Stomach (tissue), 9 donors: Measurements from ENCODE around the gene CYS1. TPM values are rescaled to one million over a fixed set of nuclear protein-coding genes. Genes with fewer than 3 reads are reported as not detected.
A peak's percentile ranks its signal among the peaks of the same experiment; 100 is the strongest.

Source experiments
- DNase-seq, 2 donors: peaks; one replicate each; pipeline versions ENCODE4 v3.0.0 to v3.0.0-alpha.2; 2013 to 2019
- H3K27ac ChIP-seq, 5 donors: fragments of 200-600 bp in 4 of 5; sonication (generic) in 4 of 5; one replicate each; pipeline ENCODE4 v1.5.1; 2013 to 2019; ENCODE audit warnings: mild to moderate bottlenecking in 1 of 5, moderate library complexity in 1 of 5
- H3K27me3 ChIP-seq, 3 donors: fragments of 200-600 bp; sonication (generic); one replicate each; pipeline ENCODE4 v1.5.1; 2017 to 2019; ENCODE audit warnings: mixed run types in 1 of 3
- H3K36me3 ChIP-seq, 4 donors: fragments of 200-600 bp; sonication (generic); 1 replicate in 3 of 4; 2 replicates in 1 of 4; pipeline ENCODE4 v1.5.1; 2016 to 2019
- H3K4me1 ChIP-seq, 4 donors: fragments of 200-600 bp; sonication (generic); one replicate each; pipeline ENCODE4 v1.5.1; 2016 to 2019
- H3K4me3 ChIP-seq, 4 donors: fragments of 200-600 bp; sonication (generic) in 3 of 4; one replicate each; pipeline ENCODE4 v1.5.1; 2016 to 2019; ENCODE audit warnings: mild to moderate bottlenecking in 1 of 4
- H3K9me3 ChIP-seq, 4 donors: fragments of 200-600 bp; sonication (generic); one replicate each; pipeline ENCODE4 v1.5.1; 2016 to 2019
- CTCF ChIP-seq, 7 experiments: fragments of 450-650 bp in 4 of 7; fragments of 200-600 bp in 3 of 7; sonication (generic) in 3 of 7; IDR thresholded peaks; one replicate each; pipeline ENCODE4 v1.5.1; 2016 to 2019; ENCODE audit warnings: antibody characterized with exemption in 7 of 7, control low read depth in 2 of 7, mild to moderate bottlenecking in 1 of 7
- EP300 ChIP-seq: sonication (generic); formaldehyde crosslinking; IDR thresholded peaks from one replicate; pipeline ENCODE4 v1.6.1; 2017; ENCODE audit warnings: antibody characterized with exemption
- POLR2A ChIP-seq, 4 donors: fragments of 450-650 bp; IDR thresholded peaks; one replicate each; pipeline ENCODE4 v1.6.1; 2016; ENCODE audit warnings: antibody characterized with exemption in 4 of 4, control low read depth in 2 of 4, mild to moderate bottlenecking in 1 of 4, moderate library complexity in 1 of 4
- POLR2AphosphoS5 ChIP-seq, 3 donors: sonication (generic); formaldehyde crosslinking; IDR thresholded peaks; one replicate each; pipeline ENCODE4 v1.6.1; 2016; ENCODE audit warnings: antibody characterized with exemption in 3 of 3
- WGBS, 5 donors: extraction: QIAGEN DNeasy Blood & Tissue Kit in 3 of 5; methylation state at CpG; one replicate each; pipeline versions ENCODE4 v1.1.5 to v1.1.7; 2013 to 2018; 5-methylcytosine and 5-hydroxymethylcytosine counted together
- intact Hi-C: fragments of 100-400 bp; cut with DNase I; formaldehyde crosslinking; loops from one replicate; pipeline ENCODE4 v1.15.1; 2023; ENCODE audit warnings: low total_unique reads
- polyA plus RNA-seq, 3 donors: library from polyadenylated mRNA; stranded (reverse); fragments of 200-250 nt; gene quantifications; one replicate each; pipeline ENCODE4 v1.2.3, GENCODE V29; 2013
- total RNA-seq, 5 donors: library from RNA; depleted of rRNA; stranded (reverse); fragments of >200 nt; gene quantifications; one replicate each; pipeline versions ENCODE4 v1.1.0 to v1.2.3, GENCODE V29; 2014 to 2016
- donor health status: healthy with polysubstance abuse.
- donor health status: Bipolar disorder and iron deficiency.
- donor health status: healthy.

Gene CYS1
- total and polyA plus RNA-seq, 8 donors = 1.1 to 33.8 (median 3.9) TPM; not detected in 1

- Histone ChIP-seq H3K4me3 (peak overlapping the region; percentile 52 to 67 (median 58)), H3K4me1 (peaks cover 51 to 87% (median 84%) of the 10 kb centered on the region in 4 donors), H3K36me3 (peaks cover 19 to 30% (median 30%) of the 10 kb centered on the region in 4 donors), H3K27me3 (no peaks in the 10 kb centered on the region), H3K9me3 (no peaks in the 10 kb centered on the region), H3K27ac (peak overlapping the region; percentile 92 to 100 (median 99))
- peak; percentile 99 for DNase-seq
- TF ChIP-seq POLR2A (IDR thresholded peaks at IDR 0.05) (no peak), CTCF (IDR thresholded peaks at IDR 0.05) (no peak), POLR2AphosphoS5 (IDR thresholded peaks at IDR 0.05) (peak; percentile 51 to 82 (median 59)), EP300 (no peak)
- intact Hi-C loops = no loop called here
- WGBS, 5 donors = 0 to 12% (median 10%) methylated on average over 10 to 87 of the region's 90 CpGs
These were observed 36.2 kb downstream of the CYS1 start for GRCh38 chr2:10043906-10044601.

- H3K27me3 ChIP-seq = no peaks in the 10 kb centered on the region
These were observed 36.8 kb downstream of the CYS1 start, which contains the start of gene KLF11 for GRCh38 chr2:10043256-10043905. KLF11 (plus strand) TSS chr2:10043550; CDS start chr2:10043717, 167 bp downstream.

GRCh38 chr2:10042301-10043161 is 37.7 kb downstream of the CYS1 start:
- WGBS, 5 donors = 16 to 25% (median 18%) methylated on average over 50 to 54 of the region's 54 CpGs
- peak; percentile 74 to 92 for DNase-seq

More at GRCh38 chr2:10043256-10043905, 36.8 kb downstream of the CYS1 start, which contains the start of gene KLF11:
- peak within 1 kb of the TSS; percentile 92 to 100 (median 99) for H3K27ac ChIP-seq
- H3K9me3 ChIP-seq = no peaks in the 10 kb centered on the region
- no peak for TF ChIP-seq EP300
- TF ChIP-seq POLR2A (IDR thresholded peaks at IDR 0.05) = no peak
- TF ChIP-seq POLR2AphosphoS5 (IDR thresholded peaks at IDR 0.05) = peak in 2 of 3 donors; percentile 59 to 79
- 0 to 1% (median 1%) methylated on average over 34 to 97 of the region's 104 CpGs; no CpG with 5 or more reads in 2 of the 5 donors for WGBS, 5 donors
- H3K4me1 ChIP-seq = peaks cover 48 to 87% (median 78%) of the 10 kb centered on the region in 4 donors
- DNase-seq = peak; percentile 95 to 98
- peaks cover 17 to 26% (median 24%) of the 10 kb centered on the region in 4 donors for H3K36me3 ChIP-seq
- H3K4me3 ChIP-seq = peak within 1 kb of the TSS; percentile 52 to 67 (median 58)
- intact Hi-C loops = no loop called here

More at GRCh38 chr2:10042301-10043161, 37.7 kb downstream of the CYS1 start:
- Histone ChIP-seq H3K27ac (peak overlapping the region; percentile 92 to 99 (median 92)), H3K9me3 (no peaks in the 10 kb centered on the region), H3K27me3 (no peaks in the 10 kb centered on the region), H3K4me1 (peaks cover 42 to 87% (median 77%) of the 10 kb centered on the region in 4 donors), H3K36me3 (peaks cover 8 to 17% (median 16%) of the 10 kb centered on the region in 4 donors), H3K4me3 (peak overlapping the region; percentile 34 to 51 (median 48))
- intact Hi-C loops = no loop called here
- TF ChIP-seq POLR2AphosphoS5 (IDR thresholded peaks at IDR 0.05) (peak; percentile 45 to 64 (median 62)), CTCF (IDR thresholded peaks at IDR 0.05) (peak in 2 of 7 experiments; percentile 16 to 35), EP300 (no peak), POLR2A (IDR thresholded peaks at IDR 0.05) (peak in 1 of 4 donors; percentile 12)
